Activated T-cell treated with anti-CD3 and anti-CD28 coated beads for 1 hour (primary cell): ENCODE measurements around the gene IGF1R.

Experiments
- DNase-seq: peaks from one replicate; pipeline ENCODE4 v3.0.0-alpha.2; 2020; ENCODE audit warnings: low read depth

The IGF1R gene

DNA sequence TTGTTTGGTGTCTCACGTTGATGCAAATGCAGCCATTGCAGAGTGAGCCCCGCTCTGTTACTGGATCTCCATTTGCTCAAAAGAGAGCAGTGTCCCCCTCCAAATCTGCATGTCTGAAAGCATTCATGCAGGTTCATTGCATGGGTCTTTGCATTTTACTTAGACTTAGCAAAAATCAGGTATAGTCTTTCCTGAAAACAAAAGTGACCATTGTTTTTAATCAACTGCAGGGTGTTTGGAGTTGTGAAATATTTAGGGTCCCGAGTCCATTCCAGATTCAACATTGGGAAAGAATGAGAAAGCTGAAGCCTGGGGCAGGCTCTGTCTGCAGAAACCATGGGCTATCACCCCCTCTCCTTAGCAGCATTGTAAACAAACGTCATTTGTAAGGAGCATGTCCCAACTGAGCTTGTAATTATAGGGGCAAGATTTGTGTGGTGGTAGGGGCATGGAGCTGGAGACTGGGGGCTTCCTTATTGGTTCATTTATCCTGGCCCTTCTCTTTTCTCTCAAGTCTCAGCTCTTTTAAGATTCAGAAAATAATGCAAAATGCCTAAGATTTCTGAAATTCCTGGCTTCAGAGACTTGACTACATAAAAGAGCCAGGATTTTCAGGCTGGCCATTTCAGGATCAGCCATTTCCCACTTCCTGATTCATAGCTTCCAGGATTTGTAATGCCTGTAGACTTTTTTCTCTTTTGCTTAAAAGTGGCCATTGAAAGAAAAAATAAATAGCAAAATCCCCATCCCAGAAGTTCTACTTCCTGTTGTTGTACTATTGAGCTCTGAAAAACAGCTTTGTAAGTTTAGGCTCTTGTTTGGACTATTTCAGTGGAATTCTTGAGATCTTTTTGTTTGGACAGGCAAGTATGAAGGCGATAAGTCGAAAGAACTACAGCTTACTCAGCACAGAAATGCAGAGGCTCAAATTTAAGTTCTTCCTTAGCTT is 23.0 kb downstream of the IGF1R start:
- no peak for DNase-seq

DNA sequence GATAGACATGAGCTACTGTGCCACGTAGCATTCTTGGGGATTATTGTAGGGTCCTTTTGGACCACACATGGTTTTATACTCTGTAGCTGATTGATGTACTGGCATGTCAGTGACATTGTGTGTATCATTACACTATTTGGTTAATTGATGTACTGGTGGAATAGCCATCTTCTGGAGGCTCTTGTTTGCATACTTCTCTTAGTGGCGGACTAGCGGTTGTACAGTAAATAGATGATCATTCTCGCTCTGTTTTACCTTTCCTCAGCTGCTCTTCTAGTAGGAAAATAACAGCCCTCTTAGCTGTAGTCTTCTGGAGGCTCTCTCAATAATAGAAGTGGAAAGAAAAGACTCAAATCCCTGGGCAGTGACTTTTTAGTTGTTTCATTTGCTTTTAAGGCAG is 24.8 kb downstream of the IGF1R start:
- DNase-seq: no peak

DNA sequence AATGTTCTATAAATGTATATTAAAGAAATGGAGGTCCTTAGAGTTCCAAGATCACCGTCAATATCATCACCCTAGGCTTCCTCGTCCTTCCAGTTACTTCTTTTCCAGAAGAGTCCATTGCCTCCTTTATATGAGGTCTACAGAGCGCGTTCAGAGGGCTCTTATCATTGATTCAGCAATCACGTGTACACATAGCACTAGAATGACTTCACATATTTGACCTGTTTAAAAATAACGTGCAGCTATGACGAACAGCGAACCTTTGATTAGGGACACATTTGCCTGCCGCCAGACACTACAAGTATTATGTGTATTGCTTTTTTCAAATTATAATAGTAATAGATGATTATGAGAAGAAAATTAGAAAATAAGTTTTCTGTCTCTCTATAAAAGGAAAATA is 26.0 kb downstream of the IGF1R start:
- DNase-seq: no peak

DNA sequence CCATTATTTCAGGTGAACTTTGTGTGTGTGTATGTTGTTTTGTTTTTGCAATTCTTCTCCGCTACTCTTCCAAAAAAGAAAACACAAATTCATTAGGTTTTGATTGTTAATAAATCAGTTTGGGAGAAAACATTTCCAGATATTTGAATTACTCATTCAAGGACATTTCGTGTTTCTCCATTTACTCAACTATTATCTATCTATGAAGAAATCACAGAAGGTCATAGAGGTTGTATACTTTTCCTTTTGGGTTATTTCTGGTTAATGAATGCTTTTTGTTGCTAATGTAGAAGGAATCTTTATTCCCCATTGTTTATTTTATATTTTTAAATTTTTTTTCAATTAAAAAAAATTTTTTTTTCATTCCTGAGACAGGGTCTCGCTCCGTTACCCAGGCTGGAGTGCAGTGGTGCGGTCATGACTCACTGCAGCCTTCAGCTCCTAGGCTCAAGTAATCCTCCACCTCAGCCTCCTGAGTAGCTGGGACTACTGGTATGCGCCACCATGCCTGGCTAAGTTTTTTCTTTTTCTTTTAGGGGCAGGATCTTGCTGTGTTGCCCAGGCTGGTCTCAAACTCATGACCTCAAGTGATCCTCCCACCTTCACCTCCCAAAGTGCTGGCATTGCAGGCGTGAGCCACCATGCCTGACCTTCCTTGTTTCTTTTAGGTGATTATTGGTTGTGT is 28.4 kb downstream of the IGF1R start:
- no peak for DNase-seq

DNA sequence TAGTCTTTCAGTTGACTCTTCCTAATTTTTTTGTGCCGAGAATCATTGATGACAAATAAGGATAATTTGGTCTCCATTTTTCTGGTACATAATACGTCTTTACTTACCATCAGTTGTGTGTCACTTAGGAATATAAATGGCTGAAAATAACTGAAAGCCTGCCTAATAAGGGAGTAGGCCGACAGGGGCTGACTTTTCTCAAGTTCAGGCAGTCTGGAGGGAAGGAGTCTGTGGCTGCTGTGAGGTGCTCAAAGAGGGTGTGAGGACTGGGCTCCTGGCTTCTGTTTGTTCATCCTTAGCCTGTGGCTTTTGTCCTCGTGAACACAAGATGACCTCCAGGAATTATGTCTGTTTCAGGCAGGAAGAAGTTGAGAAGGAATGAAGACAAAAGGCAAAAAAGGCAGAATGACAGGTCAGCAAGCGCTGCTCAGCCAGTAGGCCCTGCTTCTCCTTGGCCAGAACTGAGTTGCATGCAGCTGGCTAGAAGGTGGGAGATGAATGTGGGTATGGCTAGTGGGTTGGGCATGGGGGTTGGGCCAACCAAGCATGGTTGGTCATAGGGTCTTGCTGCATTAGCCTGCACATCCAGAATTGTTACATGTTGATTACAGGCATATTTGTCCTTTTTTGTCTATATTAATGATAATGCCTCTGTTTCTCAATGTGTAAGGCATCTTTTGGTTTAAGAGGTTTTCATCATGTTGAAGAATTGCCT is 29.2 kb downstream of the IGF1R start:
- no peak for DNase-seq

DNA sequence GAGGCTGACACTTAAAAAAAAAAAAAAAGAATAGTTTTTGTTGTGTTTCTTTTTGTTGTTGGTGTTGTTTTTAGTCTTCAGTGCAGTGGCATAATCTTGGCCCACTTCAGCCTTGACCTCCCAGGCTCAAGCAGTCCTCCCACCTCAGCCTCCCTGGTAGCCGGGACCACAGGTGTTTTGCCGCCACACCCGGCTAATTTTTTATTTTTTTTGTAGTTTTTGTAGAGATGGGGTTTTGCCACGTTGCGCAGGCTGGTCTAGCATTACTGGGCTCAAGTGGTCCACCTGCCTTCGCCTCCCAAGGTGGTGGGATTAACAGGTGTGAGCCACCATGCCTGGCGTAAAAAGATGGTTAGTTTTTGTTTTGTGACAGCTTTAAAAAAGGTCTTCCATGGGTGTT is 30.1 kb downstream of the IGF1R start:
- no peak for DNase-seq

DNA sequence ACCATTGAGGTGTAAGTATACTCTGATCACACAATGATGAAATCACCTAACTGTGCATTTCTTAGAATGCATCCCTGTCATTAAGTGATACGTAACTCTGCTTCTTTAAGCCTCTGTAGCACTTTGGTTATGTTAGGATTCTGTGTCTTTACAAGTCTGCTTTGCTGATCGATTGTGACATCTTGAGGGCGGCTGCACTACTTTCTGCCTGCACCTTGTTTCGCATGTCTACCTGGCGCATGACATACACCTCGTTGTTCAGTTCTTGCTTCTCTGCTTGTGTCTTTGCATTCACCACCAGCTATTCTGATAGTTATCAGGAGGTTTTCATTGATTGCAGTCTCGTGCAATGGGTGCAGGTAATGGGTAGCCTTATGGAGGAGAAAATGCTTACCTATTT is 32.7 kb downstream of the IGF1R start:
- DNase-seq: no peak

DNA sequence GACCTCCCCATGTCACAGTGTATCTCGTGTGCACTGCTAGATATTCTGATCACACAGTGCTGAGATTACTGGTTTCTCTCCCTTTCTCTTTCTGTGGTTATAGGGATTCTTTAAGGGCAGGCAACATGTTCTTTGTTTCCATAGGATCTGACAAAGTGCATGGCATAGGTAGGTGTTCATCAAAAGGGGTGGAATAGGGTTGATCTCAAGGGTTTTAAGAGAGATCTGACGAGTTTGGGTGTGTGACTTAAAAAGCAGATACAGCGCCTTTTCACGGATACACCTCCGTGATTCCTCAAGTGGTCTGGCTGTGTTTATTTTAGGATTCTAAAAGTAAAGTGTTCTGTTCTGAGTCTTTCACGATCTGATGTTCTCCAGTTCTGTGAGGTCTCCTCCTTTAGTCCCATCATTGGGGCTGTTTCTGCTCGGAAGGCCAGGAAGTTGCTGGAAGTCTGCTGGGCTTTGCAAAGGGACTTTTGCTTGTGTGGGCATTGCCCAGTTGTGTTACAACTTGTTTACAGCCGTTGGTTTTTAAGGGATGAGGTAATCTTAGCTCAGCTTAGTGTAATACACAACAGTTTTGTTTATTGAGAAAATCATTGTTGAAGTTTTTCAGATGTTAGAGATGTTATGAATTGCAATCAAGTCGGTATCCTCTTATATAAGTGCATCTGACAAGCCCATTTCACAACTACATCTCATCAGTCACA is 34.8 kb downstream of the IGF1R start:
- no peak for DNase-seq

DNA sequence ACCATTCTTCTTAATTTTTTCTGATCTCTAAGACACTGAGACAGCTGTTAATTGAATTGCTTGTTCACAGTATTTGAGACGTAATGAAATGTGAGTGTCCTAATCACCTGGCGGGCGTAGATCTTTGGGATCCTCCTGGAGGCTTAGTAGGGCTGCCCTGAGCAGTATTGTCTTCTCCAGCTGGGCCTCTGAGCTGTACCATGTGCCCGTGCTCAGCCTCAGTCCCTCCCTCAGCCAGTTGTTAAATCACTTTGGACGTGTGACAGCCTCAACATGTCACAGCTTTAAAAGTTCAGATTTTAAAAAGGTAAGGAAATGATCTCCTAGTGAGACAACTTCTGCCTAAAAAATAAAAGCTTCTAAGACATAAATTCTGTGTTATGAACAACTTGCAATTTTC is 35.5 kb downstream of the IGF1R start:
- no peak for DNase-seq

DNA sequence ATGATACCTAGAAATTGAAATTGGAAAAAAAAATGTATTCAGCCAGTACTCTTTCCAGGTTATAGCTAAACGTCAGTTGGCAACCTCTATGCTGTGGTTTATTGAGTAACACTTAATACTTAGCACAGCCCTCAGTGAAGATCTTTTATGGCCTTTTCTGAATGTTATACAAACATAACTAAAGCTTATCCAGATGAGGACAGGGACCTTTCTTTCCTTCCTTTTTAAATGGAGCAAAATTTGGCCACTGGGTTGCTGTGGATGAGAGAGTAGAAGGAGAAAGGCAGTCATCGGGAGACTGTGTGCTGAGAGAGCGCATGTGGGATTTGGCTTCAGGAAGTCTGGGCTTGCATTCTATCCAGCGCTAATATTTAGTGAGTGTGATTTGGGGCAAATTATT is 36.1 kb downstream of the IGF1R start:
- DNase-seq: no peak

DNA sequence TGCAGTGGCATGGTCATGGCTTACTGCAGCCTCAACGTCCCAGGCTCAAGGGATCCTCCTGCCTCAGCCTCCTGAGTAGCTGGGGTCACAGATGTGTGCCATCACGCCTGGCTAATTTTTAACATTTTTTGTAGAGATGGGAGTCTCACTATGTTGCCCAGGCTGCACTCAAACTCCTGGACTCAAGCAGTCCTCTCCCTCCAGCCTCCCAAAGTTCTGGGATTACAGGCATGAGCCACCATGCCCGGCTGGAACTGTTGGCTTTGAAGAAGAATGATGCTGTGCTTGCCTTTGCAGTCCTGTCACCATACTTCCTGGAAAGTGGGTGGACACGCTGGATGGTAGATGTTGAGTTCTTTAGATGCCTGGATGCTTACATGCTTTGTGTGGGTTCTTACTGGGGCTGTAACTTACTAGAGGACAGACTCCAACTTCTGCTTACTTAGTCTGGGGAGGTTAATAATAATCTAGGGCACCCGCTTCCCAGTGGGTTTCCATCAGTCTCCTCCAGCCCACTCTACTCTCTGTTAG is 36.7 kb downstream of the IGF1R start:
- DNase-seq: no peak

DNA sequence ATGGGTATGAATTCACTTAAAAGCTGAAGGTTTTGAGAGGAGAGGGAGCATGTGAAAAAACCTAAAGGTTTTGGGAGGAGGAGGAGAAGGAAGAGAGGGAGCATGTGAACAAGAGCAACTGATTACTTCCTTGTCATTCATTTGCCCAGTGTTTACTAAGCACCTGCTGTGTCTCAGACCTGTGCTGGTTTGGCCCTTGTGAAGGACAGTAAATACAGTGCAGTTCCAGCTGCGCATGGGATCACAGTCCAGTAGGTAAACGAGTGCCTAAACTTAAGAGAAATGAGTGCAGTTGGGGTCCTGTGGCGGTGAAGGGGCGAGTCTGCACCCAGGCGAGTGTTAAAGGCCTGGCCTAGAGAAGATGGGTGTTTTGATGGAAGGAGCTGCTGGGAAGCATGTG is 38.6 kb downstream of the IGF1R start:
- DNase-seq: no peak

DNA sequence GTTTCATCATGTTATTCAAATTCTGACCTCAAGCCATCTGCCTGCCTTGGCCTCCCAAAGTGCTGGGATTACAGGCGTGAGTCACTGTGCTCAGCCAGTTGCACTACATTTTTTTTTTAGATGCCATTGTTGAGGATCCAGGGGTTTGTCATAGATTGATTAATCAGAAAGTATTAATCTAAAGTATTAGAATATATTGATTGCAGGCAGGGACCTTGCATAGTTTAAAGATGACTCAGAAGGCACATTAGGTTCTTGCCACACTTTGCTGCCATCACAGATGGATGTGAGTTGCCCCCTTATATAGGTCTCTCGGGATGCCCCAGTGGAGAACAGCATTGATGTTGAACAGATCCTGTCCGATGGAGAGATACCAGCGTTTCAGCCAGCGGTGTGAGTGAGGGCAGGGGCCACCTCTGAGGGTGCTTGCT is 41.1 kb downstream of the IGF1R start:
- no peak for DNase-seq

DNA sequence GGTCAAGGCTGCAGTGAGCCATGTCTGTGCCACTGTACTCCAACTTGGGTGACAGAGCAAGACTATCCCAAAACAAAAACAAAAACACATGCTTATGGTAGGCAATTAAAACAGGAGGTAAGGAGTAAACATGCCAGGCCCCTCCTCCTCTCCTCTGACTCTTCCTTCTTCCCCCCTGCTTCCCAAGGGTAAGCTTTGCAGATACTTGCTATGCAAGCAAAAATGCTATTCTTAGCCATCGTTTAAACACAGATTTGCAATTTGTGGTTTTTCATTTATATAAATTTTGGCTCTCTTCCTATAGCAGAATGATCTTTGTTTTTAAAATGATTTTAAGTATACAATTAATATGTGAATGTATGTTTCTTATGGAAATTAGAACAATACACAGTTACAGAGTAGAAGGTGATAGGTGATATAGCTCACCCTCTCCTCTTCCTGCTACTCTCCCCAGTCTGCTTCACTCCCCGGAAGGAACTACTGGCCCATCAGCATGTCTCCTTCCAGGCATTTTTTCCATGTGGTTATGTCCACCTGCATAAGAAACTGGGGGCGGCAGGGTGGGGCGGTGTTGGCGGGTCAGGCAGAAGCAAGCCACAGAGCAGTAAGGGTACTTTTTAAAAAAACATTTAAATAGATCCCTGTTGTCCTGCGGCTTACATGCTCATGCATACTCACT is 42.1 kb downstream of the IGF1R start:
- DNase-seq: no peak

DNA sequence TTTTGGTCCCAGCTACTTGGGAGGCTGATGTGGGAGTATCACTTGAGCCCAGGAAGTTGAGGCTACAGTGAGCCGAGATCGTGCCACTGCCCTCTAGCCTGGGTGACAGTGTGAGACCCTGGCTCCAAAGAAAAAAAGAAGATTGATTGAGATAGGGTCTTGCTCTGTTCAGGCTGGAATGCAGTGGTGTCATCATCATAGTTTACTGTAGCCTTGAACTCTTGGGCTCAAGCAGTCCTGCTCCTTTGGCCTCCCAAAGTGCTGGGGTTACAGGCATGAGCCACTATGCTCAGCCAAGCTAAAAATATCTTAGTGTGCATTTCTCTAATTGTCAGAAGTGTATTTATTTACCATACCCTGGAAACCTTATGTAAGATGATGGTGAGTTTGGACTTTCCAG is 43.9 kb downstream of the IGF1R start:
- DNase-seq: no peak

DNA sequence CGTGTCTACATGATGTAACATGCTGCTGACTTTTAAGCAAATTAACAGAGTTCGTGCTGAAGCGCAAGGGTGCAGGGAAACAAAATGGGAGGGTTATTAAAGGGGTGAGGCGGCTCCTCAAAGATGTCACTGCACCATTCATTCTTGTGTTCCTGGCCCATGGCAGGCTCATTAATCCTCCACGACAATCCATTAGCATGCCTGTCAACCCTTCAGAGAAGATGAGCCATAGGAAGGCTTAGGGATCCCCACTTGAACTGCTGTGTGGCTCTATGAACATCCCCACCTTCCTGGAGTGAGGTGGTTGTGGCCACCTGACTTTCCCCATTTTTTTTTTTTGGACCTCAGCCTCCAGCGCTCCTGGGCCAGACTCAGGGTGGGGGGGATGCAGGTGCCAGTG is 45.8 kb downstream of the IGF1R start:
- DNase-seq: no peak

DNA sequence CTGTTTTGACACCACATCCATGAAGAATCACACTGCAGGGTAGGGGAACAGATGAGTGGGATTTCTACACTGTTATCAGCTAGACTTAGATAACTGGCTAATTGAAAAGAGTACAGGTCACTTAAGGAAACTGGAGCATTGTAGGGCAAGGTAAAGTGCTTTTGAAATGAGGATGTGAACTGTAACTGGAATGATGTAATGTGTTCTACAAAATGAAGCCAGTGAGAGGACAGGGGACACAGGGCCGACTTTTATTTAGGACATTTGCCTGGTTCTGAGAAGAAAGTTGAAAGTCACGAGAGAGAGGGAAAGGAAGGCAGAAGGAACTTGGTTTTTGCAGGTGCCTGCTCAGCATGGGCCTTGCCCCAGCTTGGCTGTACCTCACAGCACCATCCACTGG is 50.5 kb downstream of the IGF1R start:
- DNase-seq: no peak

DNA sequence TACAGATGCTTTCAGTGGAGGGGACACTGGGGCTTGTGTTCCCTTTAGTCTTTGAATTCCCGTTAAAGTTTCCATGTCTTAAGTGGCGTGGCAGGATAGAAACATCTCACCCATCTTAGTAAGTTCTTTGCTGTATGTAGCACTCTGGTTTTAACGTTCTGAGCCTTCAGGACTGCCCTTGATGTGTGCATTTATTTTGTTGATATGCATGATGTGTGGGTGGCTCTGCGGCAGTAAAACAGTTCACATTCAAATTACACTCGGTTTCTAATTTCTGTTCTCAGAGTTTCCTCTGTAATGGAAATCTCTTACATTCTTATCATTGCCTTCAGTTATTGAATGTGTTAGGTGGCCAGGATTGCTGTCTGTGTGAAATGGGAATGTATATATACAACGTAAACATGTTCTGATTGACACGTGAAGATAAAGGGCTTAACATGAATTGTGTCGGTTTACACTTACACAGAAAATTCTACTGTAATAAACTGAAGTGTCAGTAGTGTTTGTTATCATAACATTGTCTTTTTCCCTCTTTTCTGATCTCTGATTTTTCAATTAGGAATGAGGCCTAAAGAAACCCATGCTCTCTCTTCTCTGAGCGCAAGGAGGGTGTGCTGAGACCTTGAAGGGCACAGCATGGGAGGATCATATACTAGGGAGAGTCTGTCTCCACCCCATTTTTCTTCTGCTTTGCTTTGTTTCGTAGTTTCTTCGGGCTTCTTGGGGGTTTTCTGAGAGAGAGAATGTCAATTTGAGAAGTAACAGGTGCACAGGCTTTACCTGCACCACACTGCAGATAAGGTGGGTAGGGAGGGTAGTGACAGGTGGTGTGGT is 51.5 kb downstream of the IGF1R start:
- no peak for DNase-seq

DNA sequence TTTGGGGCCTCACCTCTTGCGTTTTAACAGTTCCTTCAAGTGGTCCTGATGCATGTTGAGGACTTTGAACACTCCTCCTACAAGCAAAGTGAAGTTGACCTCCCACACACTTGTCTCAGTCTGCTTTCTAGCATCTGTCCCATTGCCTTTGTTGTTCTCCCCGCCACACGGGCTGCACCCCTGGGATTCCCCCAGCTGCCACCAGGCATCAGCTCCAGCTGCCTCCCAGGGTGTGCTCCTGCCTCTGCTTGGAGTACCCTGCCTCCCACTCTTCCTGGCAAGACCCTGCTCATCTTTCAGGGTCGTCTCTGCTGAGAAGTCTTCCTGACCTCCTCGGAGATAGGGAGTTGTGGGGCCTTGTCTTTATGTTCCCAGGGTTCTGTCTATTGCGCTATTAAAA is 52.2 kb downstream of the IGF1R start:
- no peak for DNase-seq

DNA sequence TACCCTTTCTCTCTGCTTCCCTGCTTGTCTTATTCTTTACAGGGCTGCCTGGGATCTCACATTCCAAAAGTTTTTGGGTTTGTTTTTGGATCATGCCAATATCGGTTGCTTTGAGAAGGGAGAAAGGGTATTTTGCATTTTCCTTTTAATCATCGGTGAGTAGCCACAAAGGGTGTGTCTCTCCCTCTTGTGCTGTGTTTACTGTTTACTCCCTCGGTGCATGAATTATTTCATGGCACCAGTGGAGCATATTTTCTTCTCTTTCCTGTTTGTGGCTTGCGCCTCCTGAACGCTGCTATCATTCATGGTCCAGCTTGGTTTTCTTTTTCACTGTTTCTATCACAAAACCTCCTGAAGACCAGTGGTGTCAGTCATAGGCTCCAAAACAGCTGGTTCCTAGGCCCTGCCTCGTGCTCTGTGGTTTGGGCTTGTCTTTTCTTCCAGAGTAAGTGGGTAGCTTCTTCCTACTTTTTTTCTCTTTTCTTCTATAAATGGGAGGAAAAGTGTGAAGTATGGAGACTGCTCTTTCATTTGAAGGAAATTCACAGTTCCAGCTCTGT is 54.9 kb downstream of the IGF1R start:
- DNase-seq: no peak
